Suppressor macrophage treated with lipopolysaccharide for 4 hours (primary cell): ENCODE results near the gene NCAPD3.
A peak's percentile ranks its signal among the peaks of the same experiment; 100 is the strongest.
"Not testable (repeated sequence)": the region's sequence is repeated elsewhere in the genome, so short reads cannot be mapped to it uniquely, and the experiment has no call there.

Experiments used
- DNase-seq: peaks from one replicate; pipeline ENCODE4 v3.0.0-alpha.2; 2020

NCAPD3 gene

GRCh38 chr11:134226806-134227325, 3.1 kb upstream of the NCAPD3 start:
- DNase-seq, result no peak

- peak; percentile 56 for DNase-seq
Measured at GRCh38 chr11:134224710-134225664, 1.2 kb upstream of the NCAPD3 start.

- peak; percentile 53 for DNase-seq
Measured at GRCh38 chr11:134223121-134223520, 646 bp downstream of the NCAPD3 start.

GRCh38 chr11:134216816-134217215, 7.0 kb downstream of the NCAPD3 start:
- DNase-seq, result no peak

- no peak for DNase-seq
Measured at GRCh38 chr11:134215836-134216235, 7.9 kb downstream of the NCAPD3 start.

GRCh38 chr11:134207538-134208239, 16.1 kb downstream of the NCAPD3 start:
- peak; percentile 30 for DNase-seq

- DNase-seq, result no peak
Measured at GRCh38 chr11:134206185-134206584, 17.6 kb downstream of the NCAPD3 start.

- DNase-seq, result no peak
Measured at GRCh38 chr11:134205729-134206128, 18.0 kb downstream of the NCAPD3 start.

- DNase-seq, result no peak
Measured at GRCh38 chr11:134202661-134203060, 21.1 kb downstream of the NCAPD3 start.

GRCh38 chr11:134200688-134201087, 23.1 kb downstream of the NCAPD3 start:
- DNase-seq, result no peak

- DNase-seq, result no peak
Measured at GRCh38 chr11:134199531-134199930, 24.2 kb downstream of the NCAPD3 start.

GRCh38 chr11:134196756-134197155, 27.0 kb downstream of the NCAPD3 start:
- DNase-seq, result no peak

GRCh38 chr11:134188092-134188491, 35.7 kb downstream of the NCAPD3 start:
- not testable (repeated sequence) for DNase-seq

- no peak for DNase-seq
Measured at GRCh38 chr11:134181707-134182106, 42.1 kb downstream of the NCAPD3 start.

- no peak for DNase-seq
Measured at GRCh38 chr11:134178032-134178674, 45.6 kb downstream of the NCAPD3 start.

- DNase-seq, result no peak
Measured at GRCh38 chr11:134176284-134176683, 47.5 kb downstream of the NCAPD3 start.

- DNase-seq, result no peak
Measured at GRCh38 chr11:134173296-134173695, 50.5 kb downstream of the NCAPD3 start.

GRCh38 chr11:134171951-134172350, 51.8 kb downstream of the NCAPD3 start:
- no peak for DNase-seq

- no peak for DNase-seq
Measured at GRCh38 chr11:134170919-134171281, 52.9 kb downstream of the NCAPD3 start.

GRCh38 chr11:134170177-134170918, 53.4 kb downstream of the NCAPD3 start:
- no peak for DNase-seq

- DNase-seq, result no peak
Measured at GRCh38 chr11:134164490-134165370, 59.0 kb downstream of the NCAPD3 start.

- no peak for DNase-seq
Measured at GRCh38 chr11:134159652-134160051, 64.1 kb downstream of the NCAPD3 start.
